Measurements from ENCODE around the gene CGB2.

CGB2 gene

GRCh38 chr19:49070416-49070815, 38.7 kb downstream of the CGB2 start:
- DNase-seq: no peak

- DNase-seq: no peak
Measured at GRCh38 chr19:49071860-49072547, 40.3 kb downstream of the CGB2 start.

DNA sequence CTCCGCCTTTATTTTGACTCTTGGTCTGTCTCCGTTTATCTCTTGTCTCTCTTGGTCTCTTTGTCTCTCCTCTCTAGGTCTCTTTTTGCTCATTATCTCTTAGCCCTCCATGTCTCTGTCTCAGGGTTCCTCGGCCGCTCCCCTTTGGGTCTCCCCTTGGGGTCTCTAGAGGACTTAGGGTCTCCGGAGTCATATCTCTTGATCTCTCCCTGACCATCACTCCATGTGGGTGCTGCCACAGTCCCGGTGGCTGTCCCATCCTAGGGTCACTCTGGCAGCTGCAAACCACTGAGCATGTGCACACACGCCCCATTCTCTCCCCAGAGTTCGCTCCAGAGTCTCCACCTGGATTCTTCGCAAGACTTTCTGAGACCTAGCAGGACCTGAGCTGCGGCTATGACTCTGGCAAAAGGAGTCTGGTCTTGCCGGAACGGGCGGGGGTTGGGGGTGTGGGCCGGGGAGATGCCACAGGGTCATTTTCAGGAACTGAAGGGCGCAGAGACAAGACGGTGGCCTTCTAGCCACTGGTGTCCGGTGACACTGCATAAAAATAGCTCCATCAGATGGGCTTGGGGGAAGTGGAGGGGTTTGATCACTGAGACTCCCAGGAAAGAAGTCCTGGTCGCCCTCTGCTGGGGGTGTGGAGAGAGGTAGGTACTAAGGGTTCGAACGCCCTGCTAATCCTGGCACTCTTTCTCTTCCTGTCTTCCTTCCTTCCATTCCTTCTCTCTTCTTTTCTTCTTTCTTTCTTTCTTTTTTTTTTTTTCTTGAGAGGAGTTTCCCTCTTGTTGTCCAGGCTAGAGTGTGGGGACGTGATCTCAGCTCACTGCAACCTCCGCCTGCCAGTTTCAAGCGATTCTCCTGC, 42.1 kb downstream of the CGB2 start:
- peak; percentile 2 for DNase-seq

DNA sequence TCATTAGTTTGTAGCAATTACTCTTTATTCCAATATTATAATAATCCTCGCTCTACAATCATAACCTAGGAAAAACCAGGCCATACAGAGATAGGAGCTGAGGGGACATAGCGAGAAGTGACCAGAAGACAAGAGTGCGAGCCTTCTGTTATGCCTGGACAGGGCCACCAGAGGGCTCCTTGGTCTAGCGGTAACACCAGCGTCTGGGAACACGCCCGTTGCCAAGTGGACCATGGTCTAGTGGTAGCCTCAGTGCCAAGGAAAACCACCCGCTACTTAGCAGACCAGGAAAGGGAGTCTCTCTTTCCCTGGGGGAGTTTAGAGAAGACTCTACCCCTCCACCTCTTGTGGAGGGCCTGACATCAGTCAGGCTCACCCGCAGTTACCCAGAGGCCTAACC, 43.2 kb downstream of the CGB2 start:
- DNase-seq: peak; percentile 24

GRCh38 chr19:49080392-49080791, 48.7 kb downstream of the CGB2 start:
- no peak for DNase-seq

DNA sequence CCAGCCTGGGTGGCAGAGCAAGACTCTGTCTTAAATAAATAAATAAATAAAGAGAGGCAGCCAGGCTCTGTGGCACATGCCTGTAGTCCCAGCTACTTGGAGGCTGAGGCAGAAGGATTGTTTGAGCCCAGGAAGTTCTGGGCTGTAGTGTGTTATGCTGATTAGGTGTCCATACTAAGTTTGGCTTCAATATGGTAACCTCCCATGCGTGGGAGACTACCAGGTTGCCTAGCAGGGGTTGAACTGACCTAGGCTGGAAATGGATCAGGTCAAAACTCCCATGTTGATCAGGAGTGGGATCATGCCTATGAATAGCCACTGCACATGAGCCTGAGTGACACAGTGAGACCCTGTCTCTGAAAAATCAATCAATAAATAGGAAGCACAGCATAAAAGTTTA, 49.6 kb downstream of the CGB2 start:
- DNase-seq: no peak

All from SHP77 treated with DMSO at 0.1 percent for 48 hours (cell line).